Amygdala (tissue), 56 donors: ENCODE measurements around the gene CGB8.
"Not testable (repeated sequence)": the region's sequence is repeated elsewhere in the genome, so short reads cannot be mapped to it uniquely, and the experiment has no call there.

Experiments used
- DNase-seq, 56 donors: peaks; one replicate each; lab custom pipeline; 2025; lab: John Stamatoyannopoulos, UW

Gene CGB8

GRCh38 chr19:49065905-49066512 lies 17.1 kb upstream of the CGB8 start:
- DNase-seq: no peak

- no peak for DNase-seq
Measured at GRCh38 chr19:49064768-49065611, 16.1 kb upstream of the CGB8 start, which contains the start of gene NTF4. Gene NTF4 (minus strand): TSS chr19:49064818. CDS start chr19:49061997, 2,821 bp downstream.

GRCh38 chr19:49064029-49064629 lies 15.2 kb upstream of the CGB8 start:
- no peak for DNase-seq

- no peak for DNase-seq
Measured at GRCh38 chr19:49061445-49061844, 12.5 kb upstream of the CGB8 start.

- no peak for DNase-seq
Measured at GRCh38 chr19:49061000-49061399, 12.1 kb upstream of the CGB8 start.

GRCh38 chr19:49059053-49059452 lies 10.1 kb upstream of the CGB8 start:
- no peak for DNase-seq

- DNase-seq: peak in 1 of 56 donors; percentile 17
Measured at GRCh38 chr19:49058562-49058961, 9.7 kb upstream of the CGB8 start.

- peak in 5 of 56 donors; percentile 4 to 26 (median 19) for DNase-seq
Measured at GRCh38 chr19:49057636-49058234, 8.8 kb upstream of the CGB8 start, which contains the start of gene CGB7. Gene CGB7 (minus strand): TSS chr19:49057749. CDS start chr19:49055375, 2,374 bp downstream.

- DNase-seq: not testable (repeated sequence)
Measured at GRCh38 chr19:49056902-49057596, 8.1 kb upstream of the CGB8 start.

GRCh38 chr19:49056101-49056901 lies 7.4 kb upstream of the CGB8 start:
- DNase-seq: peak in 9 of 56 donors; percentile 2 to 33 (median 5)

GRCh38 chr19:49050376-49051033 lies 1.6 kb upstream of the CGB8 start:
- DNase-seq: not testable (repeated sequence)

- not testable (repeated sequence) for DNase-seq
Measured at GRCh38 chr19:49049834-49050233, 923 bp upstream of the CGB8 start.

- DNase-seq: not testable (repeated sequence)
Measured at GRCh38 chr19:49043548-49043947, 5.4 kb downstream of the CGB8 start, which contains the start of gene CGB5. Gene CGB5 (plus strand): TSS chr19:49043848. CDS start chr19:49044210, 362 bp downstream.

GRCh38 chr19:49042666-49043065 lies 6.2 kb downstream of the CGB8 start:
- not testable (repeated sequence) for DNase-seq

- DNase-seq: no peak
Measured at GRCh38 chr19:49042177-49042576, 6.7 kb downstream of the CGB8 start.

GRCh38 chr19:49039736-49040135 lies 9.2 kb downstream of the CGB8 start:
- DNase-seq: not testable (repeated sequence)

GRCh38 chr19:49038557-49039276 lies 10.2 kb downstream of the CGB8 start:
- not testable (repeated sequence) for DNase-seq

GRCh38 chr19:49038111-49038510 lies 10.8 kb downstream of the CGB8 start:
- not testable (repeated sequence) for DNase-seq
